ENCODE results near the gene RMI1. TPM values are rescaled to one million over a fixed set of nuclear protein-coding genes. Genes with fewer than 3 reads are reported as not detected.

RMI1 gene
- total and polyA plus RNA-seq, 2 donors (not counting 3 experiments of a cell fraction or from before 2014, with no cell fraction given): 1.1 to 11.5 TPM

DNA sequence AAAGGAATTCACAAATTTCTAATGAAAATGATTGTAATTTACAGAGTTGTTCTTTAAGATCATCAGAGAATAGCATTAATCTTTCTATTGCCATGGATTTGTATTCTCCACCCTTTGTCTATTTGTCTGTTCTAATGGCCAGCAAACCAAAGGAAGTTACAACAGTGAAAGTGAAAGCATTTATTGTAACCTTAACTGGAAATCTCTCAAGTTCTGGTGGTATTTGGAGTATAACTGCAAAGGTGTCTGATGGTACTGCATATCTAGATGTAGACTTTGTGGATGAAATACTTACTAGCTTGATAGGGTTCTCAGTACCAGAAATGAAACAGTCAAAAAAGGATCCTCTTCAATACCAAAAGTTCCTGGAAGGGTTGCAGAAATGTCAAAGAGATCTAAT is 21.7 kb downstream of the RMI1 start:
- Histone ChIP-seq H3K27ac (ENCODE audit: insufficient read depth, low read depth, low read length) (no peak overlapping the region), H3K4me2 (ENCODE audit: insufficient read depth, low read length) (no peak overlapping the region), H3K9me1 (replicated peaks; ENCODE audit: control insufficient read depth, extremely low read depth, insufficient read depth, low read length) (no peaks in the 10 kb centered on the region), H4K20me1 (replicated peaks; ENCODE audit: control insufficient read depth, extremely low read depth, insufficient read depth, low read length) (no peaks in the 10 kb centered on the region), H3K4me3 (replicated peaks in 1 of 3; ENCODE audit: insufficient read depth in 1 of 3, low read depth in 1 of 3, low read length in 3 of 3) (no peak overlapping the region), H2AFZ (ENCODE audit: low read depth, low read length) (no peak overlapping the region), H3K9ac (replicated peaks; ENCODE audit: extremely low read depth, insufficient read depth, low read length) (no peak overlapping the region), H3K4me1 (ENCODE audit: control insufficient read depth, extremely low read depth, insufficient read depth, low read length) (no peaks in the 10 kb centered on the region), H3K9me3 (replicated peaks; ENCODE audit: control insufficient read depth, insufficient read depth, low read length) (no peaks in the 10 kb centered on the region), H3K27me3 (ENCODE audit: control insufficient read depth in 2 of 2, insufficient read depth in 2 of 2, low read length in 2 of 2) (no peaks in the 10 kb centered on the region), H3K36me3 (ENCODE audit: control insufficient read depth in 2 of 2, extremely low read depth in 1 of 2, insufficient read depth in 2 of 2, low read length in 2 of 2) (peaks cover 0 to 12% of the 10 kb centered on the region in 2 experiments), H3K79me2 (ENCODE audit: control insufficient read depth, insufficient read depth, low read length) (peaks cover under 1% of the 10 kb centered on the region)
- FAIRE-seq: no peak
- DNase-seq (ENCODE audit: low read depth, low spot score): peak; percentile 35
- CTCF ChIA-PET: no interaction called here
- POLR2A ChIA-PET: no interaction called here
- TF ChIP-seq FOS (IDR thresholded peaks at IDR 0.05; ENCODE audit: borderline replicate concordance, insufficient read depth, low read length) (no peak), POLR2AphosphoS5 (IDR thresholded peaks at IDR 0.05; ENCODE audit: insufficient read depth, low read depth, low read length) (no peak), POLR2A (IDR thresholded peaks at IDR 0.05; ENCODE audit: low read depth, low read length) (no peak), GATA2 (IDR thresholded peaks at IDR 0.05; ENCODE audit: insufficient read depth, insufficient read length, low read depth, low read length) (no peak), JUN (IDR thresholded peaks at IDR 0.05; ENCODE audit: borderline replicate concordance, insufficient read depth, insufficient read length, low read depth) (no peak), MYC (IDR thresholded peaks at IDR 0.05; ENCODE audit: low read depth, low read length) (no peak), CTCF (IDR thresholded peaks at IDR 0.05; ENCODE audit: extremely low read depth in 1 of 2, insufficient read depth in 1 of 2, low read depth in 1 of 2, low read length in 2 of 2) (no peak)
- BruUV-seq (replicated peaks): no TSS peak
- intact Hi-C loops (cut with micrococcal nuclease): no loop called here
- dilution Hi-C loops (cut with MboI; ENCODE audit: extremely low pct_ligation_motif_present, low sequenced_read_pairs): no loop called here

Measured in endothelial cell of umbilical vein (primary cell).